GM18499 (cell line): Measurements from ENCODE around the gene DOCK4.

ENCODE experiments used
- ATAC-seq: cut with Tn5 transposase; IDR thresholded peaks from one replicate; pipeline ENCODE4 v1.9.1; 2021; ENCODE audit warnings: moderate number of reproducible peaks; ENCODE audit not compliant: insufficient read depth, unreplicated experiment

The DOCK4 gene

GRCh38 chr7:112023282-112023681, 182.9 kb downstream of the DOCK4 start:
- no peak for ATAC-seq

- no peak for ATAC-seq
Observed at GRCh38 chr7:112022128-112022527, 184.1 kb downstream of the DOCK4 start.

GRCh38 chr7:112021379-112022044, 184.7 kb downstream of the DOCK4 start:
- no peak for ATAC-seq

- ATAC-seq: no peak
Observed at GRCh38 chr7:112020800-112021199, 185.4 kb downstream of the DOCK4 start.

GRCh38 chr7:112019932-112020331, 186.3 kb downstream of the DOCK4 start:
- ATAC-seq: no peak

GRCh38 chr7:112018305-112019030, 187.7 kb downstream of the DOCK4 start:
- ATAC-seq: no peak

GRCh38 chr7:112015146-112015545, 191.1 kb downstream of the DOCK4 start:
- ATAC-seq: no peak

GRCh38 chr7:112014347-112014746, 191.9 kb downstream of the DOCK4 start:
- no peak for ATAC-seq

GRCh38 chr7:112013274-112013673, 192.9 kb downstream of the DOCK4 start:
- ATAC-seq: no peak

- no peak for ATAC-seq
Observed at GRCh38 chr7:112012242-112012641, 194.0 kb downstream of the DOCK4 start.

- ATAC-seq: no peak
Observed at GRCh38 chr7:112010994-112011393, 195.2 kb downstream of the DOCK4 start.

- no peak for ATAC-seq
Observed at GRCh38 chr7:112010109-112010508, 196.1 kb downstream of the DOCK4 start.

- peak; percentile 77 for ATAC-seq
Observed at GRCh38 chr7:112009081-112009480, 197.1 kb downstream of the DOCK4 start.

GRCh38 chr7:112007185-112007584, 199.0 kb downstream of the DOCK4 start:
- no peak for ATAC-seq

- no peak for ATAC-seq
Observed at GRCh38 chr7:112006071-112006470, 200.1 kb downstream of the DOCK4 start.

GRCh38 chr7:112005205-112005775, 200.9 kb downstream of the DOCK4 start:
- no peak for ATAC-seq

GRCh38 chr7:112001091-112001826, 204.9 kb downstream of the DOCK4 start:
- ATAC-seq: no peak

GRCh38 chr7:111998326-111998725, 207.9 kb downstream of the DOCK4 start:
- no peak for ATAC-seq

- no peak for ATAC-seq
Observed at GRCh38 chr7:111997546-111997945, 208.7 kb downstream of the DOCK4 start.

GRCh38 chr7:111992601-111993000, 213.6 kb downstream of the DOCK4 start:
- ATAC-seq: no peak

- ATAC-seq: no peak
Observed at GRCh38 chr7:111990643-111991042, 215.6 kb downstream of the DOCK4 start.
